Left kidney (tissue), 2 donors: Measurements from ENCODE around the gene NTNG1. TPM values are rescaled to one million over a fixed set of nuclear protein-coding genes. Genes with fewer than 3 reads are reported as not detected.
A peak's percentile ranks its signal among the peaks of the same experiment; 100 is the strongest.

Source experiments
- DNase-seq: peaks from one replicate; pipeline ENCODE4 v3.0.0-alpha.2; 2013
- polyA plus RNA-seq: library from polyadenylated mRNA; unstranded; fragments of 120-200 nt; gene quantifications from one replicate; pipeline ENCODE4 v1.2.1, GENCODE V29; 2013; ENCODE audit not compliant: insufficient read length

NTNG1 gene
- polyA plus RNA-seq, 1 donor: 34.3 TPM

DNA sequence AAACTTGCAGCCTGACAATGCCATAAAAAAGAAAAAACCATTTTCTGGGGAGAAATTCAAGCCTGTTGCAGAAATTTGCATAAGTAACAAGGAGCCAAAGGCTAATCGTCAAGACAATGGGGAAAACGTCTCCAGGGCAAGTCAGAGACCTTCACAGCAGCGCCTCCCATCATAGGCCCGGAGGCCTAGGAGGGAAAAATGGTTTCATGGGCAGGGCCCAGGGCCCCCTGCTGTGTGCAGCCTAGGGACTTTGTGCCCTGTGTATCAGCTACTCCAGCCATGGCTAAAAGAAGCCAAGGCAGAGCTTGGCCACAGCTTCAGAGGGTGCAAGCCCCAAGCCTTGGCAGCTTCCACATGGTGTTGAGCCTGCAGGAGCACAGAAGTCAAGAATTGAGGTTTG, 369.5 kb downstream of the NTNG1 start:
- DNase-seq: no peak

GRCh38 chr1:107512836-107513235, 372.0 kb downstream of the NTNG1 start:
- DNase-seq: no peak

GRCh38 chr1:107514841-107515240, 374.0 kb downstream of the NTNG1 start:
- no peak for DNase-seq

DNA sequence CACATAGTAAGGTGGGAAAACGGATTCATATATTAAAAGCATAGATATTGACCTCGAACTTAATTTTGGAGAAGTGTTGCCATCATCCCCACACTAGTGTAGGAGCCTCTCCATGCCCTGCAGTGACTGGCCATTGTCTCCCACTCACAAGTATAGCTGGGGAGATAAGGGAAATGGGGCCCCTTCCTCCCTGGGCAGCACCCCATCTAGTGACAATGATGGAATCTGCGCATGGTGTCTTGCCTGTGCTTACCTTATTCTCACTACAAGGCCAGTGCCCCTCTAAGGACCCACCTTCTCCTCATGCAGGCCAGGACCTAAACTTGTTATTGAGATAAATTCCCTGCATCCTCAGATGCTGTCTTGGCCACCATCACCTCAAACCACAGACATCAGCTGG, 374.9 kb downstream of the NTNG1 start:
- no peak for DNase-seq

DNA sequence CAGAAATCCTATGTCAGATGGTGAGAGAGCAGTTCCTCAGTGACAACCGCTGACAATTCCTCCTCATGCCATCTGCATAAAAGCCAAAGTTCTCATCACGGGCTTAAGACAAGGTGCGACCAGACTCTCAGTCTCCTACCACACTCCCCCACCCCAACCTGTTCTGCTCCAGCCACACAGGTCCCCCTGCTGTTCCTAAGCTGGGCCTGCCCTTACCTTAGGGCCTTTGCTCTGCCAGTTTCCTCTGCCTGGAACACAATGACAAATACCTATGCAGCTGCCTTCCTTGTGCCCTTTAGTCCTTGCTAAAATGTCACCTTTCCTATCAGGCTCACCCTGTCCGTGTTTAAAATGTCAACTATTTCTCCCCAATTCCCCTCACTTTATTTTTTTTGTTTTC, 382.2 kb downstream of the NTNG1 start:
- no peak for DNase-seq

DNA sequence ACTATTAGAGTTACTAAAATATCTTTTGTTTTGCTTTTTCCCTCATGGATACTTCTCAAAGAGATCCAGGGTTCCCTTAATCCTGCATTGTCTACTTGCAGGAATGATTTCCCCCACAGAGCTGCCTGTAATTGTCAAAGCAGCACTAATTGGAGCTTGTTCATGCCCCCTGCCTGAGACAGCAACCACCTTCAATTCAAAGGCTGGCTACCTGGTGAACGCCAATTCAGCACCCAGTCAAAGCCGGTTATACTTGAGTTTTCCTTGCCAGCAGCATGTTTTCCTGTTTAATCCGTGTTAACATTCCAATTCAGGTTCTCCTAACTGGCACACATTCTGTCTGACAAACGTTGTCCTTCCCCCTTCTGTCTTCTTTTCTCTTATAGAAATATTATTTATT, 382.9 kb downstream of the NTNG1 start:
- no peak for DNase-seq

DNA sequence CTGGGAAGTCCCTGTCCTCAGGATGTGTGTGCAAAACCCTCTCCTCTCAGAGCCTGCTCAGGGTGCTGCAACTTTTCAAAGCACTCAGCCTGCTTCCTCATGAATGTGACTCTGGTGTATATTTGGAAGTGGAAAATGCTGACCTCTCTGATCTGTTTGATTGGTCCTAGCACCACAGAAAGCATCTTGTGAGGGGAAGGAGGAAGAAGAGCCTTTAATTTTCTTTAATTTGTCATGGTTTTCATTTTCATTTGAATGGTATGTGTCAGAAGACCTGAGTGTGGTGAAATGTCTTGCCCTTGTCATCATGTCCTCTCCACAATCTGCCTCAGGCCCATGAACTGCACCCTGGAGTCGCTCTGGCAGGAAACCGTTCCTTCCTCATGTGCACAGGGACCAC, 383.5 kb downstream of the NTNG1 start:
- DNase-seq: no peak

DNA sequence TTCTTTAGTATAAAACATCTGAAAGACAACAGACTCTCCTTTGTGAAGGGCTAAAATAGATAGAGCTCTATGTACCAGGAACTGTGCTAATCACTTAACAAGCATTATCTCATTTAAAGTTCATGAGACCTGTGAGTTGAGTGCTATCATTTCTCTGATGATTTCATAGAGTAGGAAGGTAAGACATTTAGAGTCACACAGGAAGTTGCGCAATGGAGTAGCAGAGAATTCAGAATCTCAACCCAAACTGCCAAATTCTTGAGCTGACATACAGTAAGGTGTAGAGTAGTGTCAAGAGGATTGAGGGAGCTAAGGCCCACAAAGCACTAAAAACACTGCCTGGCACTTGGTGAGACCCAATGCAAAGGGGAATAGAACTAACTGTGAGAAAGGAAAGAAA, 384.3 kb downstream of the NTNG1 start:
- no peak for DNase-seq

- no peak for DNase-seq
Measured at GRCh38 chr1:107525961-107526360, 385.1 kb downstream of the NTNG1 start.

GRCh38 chr1:107526524-107527198, 385.8 kb downstream of the NTNG1 start:
- DNase-seq: no peak

DNA sequence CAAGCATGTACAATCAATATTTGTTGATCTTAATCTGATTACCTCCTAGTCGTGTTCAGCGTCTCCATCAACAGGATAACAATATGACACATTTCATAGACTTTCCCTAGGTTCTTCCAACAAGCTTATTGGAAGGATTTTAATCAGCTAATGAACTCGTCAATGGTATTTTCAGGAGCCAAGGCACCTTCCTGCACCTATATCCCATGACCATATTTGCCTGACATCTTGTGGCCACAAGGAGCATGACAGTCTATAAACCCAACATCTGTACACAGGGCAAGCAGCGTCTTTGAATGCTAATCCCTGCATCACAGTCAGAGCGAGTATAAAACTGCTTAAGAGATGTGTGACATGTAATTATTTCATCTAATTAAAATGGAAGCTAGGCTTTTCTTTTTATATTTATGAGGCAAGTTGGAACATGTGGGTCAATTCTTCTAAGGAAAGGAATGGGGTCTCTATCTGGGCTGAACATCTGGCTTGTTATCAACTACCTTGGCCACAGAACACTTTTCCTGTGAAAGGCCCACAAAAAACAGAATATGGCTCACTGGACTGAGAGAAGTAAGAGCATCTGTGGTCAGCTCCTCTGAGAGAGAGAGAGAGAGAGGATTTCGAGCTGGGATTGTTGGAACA, 388.8 kb downstream of the NTNG1 start:
- peak; percentile 32 for DNase-seq

- DNase-seq: no peak
Measured at GRCh38 chr1:107530543-107530942, 389.7 kb downstream of the NTNG1 start.

DNA sequence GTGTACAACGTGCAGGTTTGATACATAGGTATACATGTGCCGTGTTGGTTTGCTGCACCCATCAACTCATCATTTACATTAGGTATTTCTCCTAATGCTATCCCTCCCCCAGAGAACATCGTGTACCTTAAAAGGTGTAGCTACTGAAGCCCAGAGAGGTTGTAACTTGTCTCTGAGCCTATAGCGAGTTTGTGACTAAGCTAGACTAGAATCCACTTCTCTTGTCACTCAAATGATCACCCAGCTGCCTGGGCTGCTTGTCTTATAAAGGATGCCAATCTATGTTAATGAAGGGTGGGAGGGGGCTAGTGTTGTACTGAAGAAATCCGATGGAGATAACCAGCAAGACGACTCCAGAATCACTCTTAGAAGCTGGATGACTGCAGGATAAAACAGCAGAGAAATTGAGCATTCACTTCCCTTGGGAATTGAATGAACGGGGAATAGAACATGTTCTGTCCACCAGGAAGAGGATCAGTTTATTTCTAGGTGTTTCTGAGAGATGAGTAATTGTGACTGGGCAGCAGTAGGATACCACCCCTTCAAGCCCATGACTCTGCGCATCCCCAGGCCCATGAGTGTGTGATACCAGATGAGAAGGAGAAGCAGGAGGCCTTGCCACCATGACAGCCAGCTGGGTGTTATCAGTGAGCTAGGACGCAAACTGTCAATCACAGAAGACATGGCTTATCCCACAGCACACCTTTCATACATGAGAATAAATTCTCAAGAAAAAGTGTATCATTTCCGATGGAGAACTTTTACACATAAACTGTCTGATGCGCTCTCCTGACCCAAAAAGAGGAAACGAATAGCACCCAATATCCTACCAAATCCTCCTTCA, 390.4 kb downstream of the NTNG1 start:
- DNase-seq: no peak

GRCh38 chr1:107532318-107532717, 391.5 kb downstream of the NTNG1 start:
- no peak for DNase-seq

Other genes with a start within 250 kb of the NTNG1 start
- 44.4 TPM for gene PRMT6, start 84.4 kb upstream of the NTNG1 start, polyA plus RNA-seq